Measurements from ENCODE around the gene SLC24A3. TPM values are rescaled to one million over a fixed set of nuclear protein-coding genes. Genes with fewer than 3 reads are reported as not detected.

The SLC24A3 gene
- total RNA-seq, 1 donor from 2014 or later = 13.5 TPM

GRCh38 chr20:19412254-19412653 is 199.8 kb downstream of the SLC24A3 start:
- FAIRE-seq = no peak

GRCh38 chr20:19414600-19414999 is 202.2 kb downstream of the SLC24A3 start:
- DNase-seq (ENCODE audit: low spot score in 2 of 2) = no peak
- no peak for FAIRE-seq

More at GRCh38 chr20:19412254-19412653, 199.8 kb downstream of the SLC24A3 start:
- DNase-seq (ENCODE audit: low spot score in 2 of 2) = no peak

- FAIRE-seq (no peak), DNase-seq (ENCODE audit: low spot score in 2 of 2) (no peak)
Measured at GRCh38 chr20:19415786-19416185, 203.3 kb downstream of the SLC24A3 start.

GRCh38 chr20:19416627-19417026 is 204.2 kb downstream of the SLC24A3 start:
- FAIRE-seq = no peak

GRCh38 chr20:19419396-19419795 is 207.0 kb downstream of the SLC24A3 start:
- DNase-seq (ENCODE audit: low spot score in 2 of 2) = no peak
- FAIRE-seq = no peak

More at GRCh38 chr20:19416627-19417026, 204.2 kb downstream of the SLC24A3 start:
- no peak for DNase-seq (ENCODE audit: low spot score in 2 of 2)

GRCh38 chr20:19423097-19423899 is 210.9 kb downstream of the SLC24A3 start:
- FAIRE-seq = no peak
- DNase-seq (ENCODE audit: low spot score in 2 of 2) = no peak

- FAIRE-seq (no peak), DNase-seq (ENCODE audit: low spot score in 2 of 2) (no peak)
Measured at GRCh38 chr20:19423900-19424620, 211.6 kb downstream of the SLC24A3 start.

GRCh38 chr20:19426356-19426755 is 213.9 kb downstream of the SLC24A3 start:
- DNase-seq (ENCODE audit: low spot score in 2 of 2) (no peak), FAIRE-seq (no peak)

GRCh38 chr20:19427480-19427879 is 215.0 kb downstream of the SLC24A3 start:
- FAIRE-seq (no peak), DNase-seq (ENCODE audit: low spot score in 2 of 2) (no peak)

- DNase-seq (ENCODE audit: low spot score in 2 of 2) (no peak), FAIRE-seq (no peak)
Measured at GRCh38 chr20:19427913-19428312, 215.5 kb downstream of the SLC24A3 start.

- no peak for DNase-seq (ENCODE audit: low spot score in 2 of 2)
Measured at GRCh38 chr20:19428324-19428723, 215.9 kb downstream of the SLC24A3 start.

GRCh38 chr20:19429538-19429937 is 217.1 kb downstream of the SLC24A3 start:
- no peak for FAIRE-seq
- DNase-seq (ENCODE audit: low spot score in 2 of 2) = no peak

More at GRCh38 chr20:19428324-19428723, 215.9 kb downstream of the SLC24A3 start:
- FAIRE-seq = no peak

- no peak for FAIRE-seq
- no peak for DNase-seq (ENCODE audit: low spot score in 2 of 2)
Measured at GRCh38 chr20:19430641-19431315, 218.3 kb downstream of the SLC24A3 start.

GRCh38 chr20:19431316-19431700 is 218.9 kb downstream of the SLC24A3 start:
- DNase-seq (ENCODE audit: low spot score in 2 of 2) = no peak
- no peak for FAIRE-seq

GRCh38 chr20:19431906-19432305 is 219.5 kb downstream of the SLC24A3 start:
- DNase-seq (ENCODE audit: low spot score in 2 of 2) (no peak), FAIRE-seq (no peak)

- FAIRE-seq (no peak), DNase-seq (ENCODE audit: low spot score in 2 of 2) (no peak)
Measured at GRCh38 chr20:19433371-19434350, 221.2 kb downstream of the SLC24A3 start.

- DNase-seq (ENCODE audit: low spot score in 2 of 2) (no peak), FAIRE-seq (no peak)
Measured at GRCh38 chr20:19435316-19435715, 222.9 kb downstream of the SLC24A3 start.

- DNase-seq (ENCODE audit: low spot score in 2 of 2) (no peak), FAIRE-seq (no peak)
Measured at GRCh38 chr20:19435821-19436220, 223.4 kb downstream of the SLC24A3 start.

GRCh38 chr20:19438488-19438887 is 226.0 kb downstream of the SLC24A3 start:
- DNase-seq (ENCODE audit: low spot score in 2 of 2) (no peak), FAIRE-seq (no peak)

Measured in frontal cortex (tissue), 4 donors.